ENCODE measurements around the gene RGS3.

RGS3 gene

GRCh38 chr9:113514061-113514460 is 50.5 kb downstream of the RGS3 start:
- DNase-seq = no peak

GRCh38 chr9:113514748-113515147 is 51.2 kb downstream of the RGS3 start:
- no peak for DNase-seq

DNA sequence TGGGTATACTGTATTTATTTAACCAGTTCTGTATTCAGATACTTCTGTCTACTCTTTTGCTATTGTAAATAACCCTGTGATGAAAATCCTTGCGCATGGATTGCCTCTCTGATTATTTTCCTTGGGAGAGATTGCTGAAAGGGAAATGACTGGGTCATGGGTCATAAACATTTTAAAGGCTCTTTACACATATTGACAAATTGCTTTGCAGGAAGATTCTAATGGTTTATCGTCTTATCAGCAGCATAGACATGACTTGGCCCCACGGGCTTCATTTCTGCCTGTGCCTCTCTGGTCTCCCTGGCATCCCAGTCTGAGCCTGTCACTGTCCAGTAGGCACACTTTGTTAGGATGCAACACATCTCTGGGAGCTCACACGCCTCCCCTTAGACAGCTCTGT is 52.3 kb downstream of the RGS3 start:
- no peak for DNase-seq

GRCh38 chr9:113516840-113517577 is 53.5 kb downstream of the RGS3 start:
- peak; percentile 41 for DNase-seq

DNA sequence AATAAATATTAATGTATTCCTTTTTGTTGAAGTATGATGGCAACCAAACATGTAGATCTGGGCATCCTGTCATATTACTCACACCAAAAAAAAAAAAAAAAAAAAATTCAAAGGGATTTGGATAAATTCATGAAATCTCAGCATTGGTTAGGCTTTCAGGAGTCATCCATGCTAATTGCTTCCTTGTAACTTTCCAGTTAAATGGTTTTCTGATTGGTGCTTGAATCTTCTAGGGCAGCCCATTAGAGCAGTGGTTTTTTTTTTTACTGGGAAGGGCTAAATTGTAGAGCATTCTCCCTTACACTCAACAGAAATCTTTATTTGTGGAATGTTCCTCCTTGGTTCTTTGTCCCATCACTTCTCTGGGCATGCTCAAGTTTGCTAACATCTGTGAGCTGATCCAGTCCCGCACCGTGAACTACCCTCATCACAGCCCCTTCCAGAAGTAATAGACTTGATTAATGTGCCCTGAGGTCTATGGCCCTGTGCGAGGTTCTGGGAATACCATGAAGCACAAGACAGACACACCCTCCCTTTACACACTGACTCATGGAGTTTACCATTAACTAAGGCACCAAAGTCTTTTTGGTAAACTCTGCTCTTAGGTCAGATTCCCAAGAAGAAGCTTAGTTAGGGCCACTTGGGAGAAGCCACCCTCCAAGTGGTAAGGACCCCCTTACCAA is 56.0 kb downstream of the RGS3 start:
- DNase-seq = no peak

- no peak for DNase-seq
These were observed 56.6 kb downstream of the RGS3 start for GRCh38 chr9:113520109-113520642.

DNA sequence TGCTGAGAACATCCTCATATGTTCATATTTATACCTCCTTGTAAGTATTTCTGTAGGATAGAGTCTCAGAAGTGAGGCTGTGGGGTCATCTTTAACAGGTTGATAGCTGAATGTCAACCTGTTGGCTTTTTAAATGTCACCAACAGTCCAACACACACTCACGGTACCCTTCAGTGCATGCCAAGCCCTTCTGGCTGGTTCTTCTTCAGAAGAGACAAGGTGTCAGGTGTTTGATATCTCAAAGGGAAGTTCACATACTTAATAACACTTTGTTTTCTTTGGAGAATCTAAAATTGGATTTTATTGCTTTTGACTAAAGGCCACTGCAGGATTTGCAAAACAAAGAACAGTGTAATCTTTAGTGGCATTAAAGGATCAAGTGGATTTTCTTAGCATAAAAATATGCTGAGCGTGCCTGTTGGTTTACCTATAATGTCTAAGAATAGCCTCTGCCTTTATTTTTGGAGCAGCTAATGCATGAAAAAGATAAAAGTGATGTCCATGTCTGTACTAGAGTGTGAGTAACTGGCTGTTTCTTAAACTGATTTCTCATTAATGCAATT is 58.2 kb downstream of the RGS3 start:
- DNase-seq = no peak

- DNase-seq = no peak
These were observed 58.9 kb downstream of the RGS3 start for GRCh38 chr9:113522419-113522818.

GRCh38 chr9:113522858-113523257 is 59.3 kb downstream of the RGS3 start:
- no peak for DNase-seq

DNA sequence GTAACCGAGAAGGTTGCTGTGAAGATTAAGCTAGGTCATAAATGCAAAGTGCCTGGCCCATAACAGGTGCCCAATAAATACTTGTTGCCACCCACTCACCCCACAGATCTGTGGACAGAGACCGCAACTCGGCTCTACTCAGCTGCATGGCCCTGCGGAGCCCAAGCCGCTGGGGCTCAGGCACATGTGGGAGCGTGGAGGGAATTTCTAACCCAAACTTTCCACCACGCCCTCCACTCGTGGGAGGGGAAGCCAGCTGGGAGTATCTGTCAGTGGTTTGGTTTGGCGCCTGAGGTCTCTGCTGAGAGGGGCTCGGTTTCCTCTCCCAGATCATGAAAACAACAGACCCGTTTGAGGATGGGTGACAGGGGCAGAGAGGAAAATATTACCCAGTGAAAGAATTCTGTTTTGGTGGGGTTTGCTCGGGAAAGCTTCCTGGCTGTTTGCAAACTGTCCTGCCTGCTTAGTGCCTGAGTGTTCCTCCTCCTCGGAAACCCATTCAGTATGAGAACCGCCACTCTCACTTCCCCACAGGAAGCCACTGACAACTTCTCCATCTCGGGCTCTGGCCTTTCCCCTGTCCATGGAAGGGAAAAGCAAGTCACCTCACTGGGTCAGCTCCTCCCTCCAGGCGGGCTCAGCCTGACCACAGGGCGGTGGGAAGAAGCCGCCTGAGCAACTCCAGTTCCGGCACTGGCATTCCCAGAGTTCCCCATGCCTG is 60.1 kb downstream of the RGS3 start:
- DNase-seq = peak; percentile 21

GRCh38 chr9:113524468-113524867 is 60.9 kb downstream of the RGS3 start:
- no peak for DNase-seq

GRCh38 chr9:113525205-113525604 is 61.7 kb downstream of the RGS3 start:
- DNase-seq = no peak

- DNase-seq = no peak
These were observed 62.3 kb downstream of the RGS3 start for GRCh38 chr9:113525831-113526230.

GRCh38 chr9:113526231-113526746 is 62.8 kb downstream of the RGS3 start:
- DNase-seq = no peak

DNA sequence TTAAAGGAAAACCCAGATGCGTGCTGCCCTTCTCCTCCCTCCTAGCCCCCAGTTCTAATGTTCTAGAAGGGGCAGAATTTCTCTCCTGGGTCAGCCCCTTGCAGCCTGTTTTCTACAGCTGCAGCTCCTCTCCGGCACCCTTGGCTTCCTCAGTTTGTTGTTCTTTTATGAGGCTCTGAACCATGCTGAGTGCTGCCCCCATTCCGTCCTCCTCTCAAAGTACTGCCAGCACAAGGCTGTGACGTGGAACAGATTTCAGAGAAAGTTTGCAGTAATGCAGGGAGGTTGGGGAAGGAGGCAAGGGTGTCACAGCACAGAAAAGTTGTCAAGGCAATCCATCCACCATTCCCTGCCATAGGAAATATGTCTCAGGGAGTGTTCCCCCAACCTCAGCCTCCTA is 63.3 kb downstream of the RGS3 start:
- DNase-seq = no peak

GRCh38 chr9:113528088-113528487 is 64.6 kb downstream of the RGS3 start:
- DNase-seq = no peak

DNA sequence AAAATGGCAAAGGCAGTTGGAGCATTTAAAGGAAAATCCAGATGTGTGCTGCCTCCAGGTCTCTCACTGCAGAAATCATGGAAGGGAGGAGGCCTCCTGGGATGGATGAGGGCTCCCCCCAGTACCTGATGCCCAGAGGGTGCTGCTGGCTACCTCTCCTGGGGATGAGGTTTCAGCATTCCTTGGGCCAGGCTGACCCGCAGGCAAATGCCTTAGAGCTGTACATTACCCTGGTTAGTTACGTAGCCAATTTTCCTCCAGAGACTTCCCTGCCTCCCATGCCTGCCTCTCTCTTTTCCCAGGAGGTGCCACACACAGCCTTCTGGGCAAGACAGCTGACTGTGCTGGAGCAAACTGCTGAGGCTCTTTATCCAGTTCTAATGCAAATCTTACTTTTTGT is 65.3 kb downstream of the RGS3 start:
- DNase-seq = no peak

- DNase-seq = no peak
These were observed 65.9 kb downstream of the RGS3 start for GRCh38 chr9:113529336-113530009.

- DNase-seq = no peak
These were observed 66.6 kb downstream of the RGS3 start for GRCh38 chr9:113530022-113530635.

GRCh38 chr9:113530942-113531341 is 67.4 kb downstream of the RGS3 start:
- DNase-seq = no peak

DNA sequence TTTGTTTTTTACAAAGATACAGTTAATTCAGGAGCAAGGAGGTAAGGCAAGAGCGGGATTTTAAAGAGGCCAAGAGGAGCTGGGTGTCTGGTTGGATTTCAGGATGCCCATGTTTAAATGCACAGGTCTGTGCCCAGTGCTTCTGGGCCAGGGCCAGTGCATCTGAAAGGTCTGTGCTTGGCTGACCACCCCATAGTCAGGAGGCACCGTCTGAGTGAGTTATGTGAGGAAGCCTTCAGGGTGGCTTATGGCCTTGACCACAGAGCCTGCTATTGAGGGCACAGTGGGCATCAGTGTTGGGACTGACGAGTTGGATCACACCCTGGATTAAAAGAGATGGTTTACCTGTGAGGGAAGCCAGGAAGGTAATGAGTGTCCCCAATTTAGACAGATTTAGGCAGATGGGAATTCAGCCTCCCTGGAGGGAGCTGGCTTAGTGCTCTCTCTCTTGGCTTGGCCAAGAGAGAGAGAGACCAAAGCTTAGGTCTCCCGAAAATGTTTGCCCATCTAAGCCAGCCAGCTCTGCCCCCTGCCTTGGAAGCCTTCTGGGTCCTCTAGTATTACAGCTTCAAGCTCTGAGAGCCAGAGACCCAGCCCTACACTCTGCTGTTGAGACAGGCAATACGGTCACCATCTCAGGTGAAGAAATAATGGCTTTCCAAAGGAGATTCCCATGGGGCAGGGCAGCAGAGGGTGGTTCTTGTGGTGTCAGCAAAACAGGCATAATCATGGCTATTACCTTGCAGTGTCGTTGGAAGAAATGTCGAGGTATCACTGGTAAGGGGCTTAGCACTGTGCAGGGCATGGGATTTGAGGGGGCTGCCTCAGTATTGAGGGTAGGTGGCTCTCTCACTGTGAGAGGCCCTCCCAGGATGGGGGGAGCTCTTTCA is 68.6 kb downstream of the RGS3 start:
- no peak for DNase-seq

All from activated CD4-positive, alpha-beta T cell treated with anti-CD3 and anti-CD28 coated beads for 1 hour (primary cell).